ENCODE results near the gene STK38.
"Not testable (repeated sequence)": the region's sequence is repeated elsewhere in the genome, so short reads cannot be mapped to it uniquely, and the experiment has no call there.

STK38 gene

DNA sequence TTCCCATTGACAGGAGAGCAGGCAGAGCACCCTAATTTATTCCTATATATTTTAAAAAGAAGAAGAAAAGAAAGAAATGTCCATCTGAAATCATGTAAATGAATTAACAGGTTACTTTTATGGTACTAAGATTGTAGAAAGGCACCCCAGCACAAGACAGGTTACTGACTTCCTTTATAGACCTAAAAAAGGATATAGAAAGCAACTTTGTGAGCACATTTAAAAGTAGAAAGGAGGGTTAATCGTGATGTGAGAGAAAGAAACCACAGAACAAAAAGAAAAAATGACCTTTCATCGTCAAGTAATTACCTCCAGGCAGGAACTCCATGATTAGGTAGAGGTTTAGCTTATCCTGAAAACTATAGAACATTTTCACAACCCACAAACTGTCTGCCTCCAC is 29.9 kb downstream of the STK38 start:
- DNase-seq: no peak

DNA sequence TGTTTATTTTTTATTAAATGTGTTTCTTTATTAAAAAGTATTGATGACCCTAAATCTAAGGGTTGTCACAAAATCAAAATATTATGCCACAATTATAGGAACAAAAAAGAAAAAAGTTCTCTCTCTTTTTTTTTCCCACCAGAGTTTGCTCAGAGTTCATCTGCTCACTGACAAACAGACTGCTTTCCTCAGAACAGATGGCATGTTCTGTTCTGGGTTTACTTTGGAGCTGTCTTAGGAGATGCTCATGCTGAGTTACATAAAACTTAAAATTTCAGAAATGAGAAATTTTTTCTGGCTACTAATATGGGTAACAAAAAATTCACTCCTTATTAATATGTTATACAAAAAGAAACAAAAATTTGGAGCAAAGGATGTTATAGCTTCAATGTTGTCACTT is 30.3 kb downstream of the STK38 start:
- DNase-seq: no peak

GRCh38 chr6:36516559-36516958 is 30.7 kb downstream of the STK38 start:
- no peak for DNase-seq

- no peak for DNase-seq
Observed at GRCh38 chr6:36515844-36516243, 31.4 kb downstream of the STK38 start.

GRCh38 chr6:36514554-36515456 is 32.5 kb downstream of the STK38 start:
- DNase-seq: no peak

- DNase-seq: no peak
Observed at GRCh38 chr6:36510365-36510764, 36.9 kb downstream of the STK38 start.

DNA sequence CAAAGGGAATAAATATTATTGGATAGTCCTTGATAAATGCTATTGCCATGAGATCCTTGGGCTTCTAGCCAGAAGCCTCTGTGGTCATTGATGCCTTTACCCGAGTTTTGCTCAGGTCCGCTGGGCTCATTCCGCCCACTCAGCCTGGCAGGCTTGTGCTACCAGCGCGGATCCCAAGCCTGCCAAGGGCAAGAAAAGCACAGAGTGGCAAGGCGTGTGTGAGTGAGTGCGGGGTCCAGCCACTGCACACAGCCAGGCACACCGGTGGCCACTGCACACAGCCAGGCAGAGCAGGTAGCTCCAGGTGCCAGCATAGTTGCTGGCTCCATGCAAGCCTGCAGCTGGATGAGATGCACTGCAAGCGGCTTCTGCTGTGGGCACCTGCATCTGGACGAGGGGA is 38.7 kb downstream of the STK38 start:
- no peak for DNase-seq

DNA sequence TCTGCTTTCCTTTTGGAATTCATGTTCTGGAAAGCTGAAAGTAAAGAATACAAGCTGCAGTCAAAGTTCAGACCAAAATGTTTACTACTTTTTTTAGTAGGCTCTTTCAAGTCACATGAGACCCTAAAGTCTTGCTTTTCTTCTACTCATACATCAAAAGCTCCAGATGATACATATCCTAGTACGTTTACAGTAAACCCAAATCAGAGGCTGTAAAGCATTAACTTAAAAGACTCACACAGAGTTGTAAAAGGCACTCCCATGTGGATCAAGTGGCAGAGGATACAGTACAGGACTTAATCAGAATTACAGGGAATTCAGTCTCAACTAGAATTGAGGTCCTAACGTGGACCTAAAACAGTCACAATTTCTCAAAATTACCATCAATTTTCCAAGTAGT is 40.7 kb downstream of the STK38 start:
- no peak for DNase-seq

DNA sequence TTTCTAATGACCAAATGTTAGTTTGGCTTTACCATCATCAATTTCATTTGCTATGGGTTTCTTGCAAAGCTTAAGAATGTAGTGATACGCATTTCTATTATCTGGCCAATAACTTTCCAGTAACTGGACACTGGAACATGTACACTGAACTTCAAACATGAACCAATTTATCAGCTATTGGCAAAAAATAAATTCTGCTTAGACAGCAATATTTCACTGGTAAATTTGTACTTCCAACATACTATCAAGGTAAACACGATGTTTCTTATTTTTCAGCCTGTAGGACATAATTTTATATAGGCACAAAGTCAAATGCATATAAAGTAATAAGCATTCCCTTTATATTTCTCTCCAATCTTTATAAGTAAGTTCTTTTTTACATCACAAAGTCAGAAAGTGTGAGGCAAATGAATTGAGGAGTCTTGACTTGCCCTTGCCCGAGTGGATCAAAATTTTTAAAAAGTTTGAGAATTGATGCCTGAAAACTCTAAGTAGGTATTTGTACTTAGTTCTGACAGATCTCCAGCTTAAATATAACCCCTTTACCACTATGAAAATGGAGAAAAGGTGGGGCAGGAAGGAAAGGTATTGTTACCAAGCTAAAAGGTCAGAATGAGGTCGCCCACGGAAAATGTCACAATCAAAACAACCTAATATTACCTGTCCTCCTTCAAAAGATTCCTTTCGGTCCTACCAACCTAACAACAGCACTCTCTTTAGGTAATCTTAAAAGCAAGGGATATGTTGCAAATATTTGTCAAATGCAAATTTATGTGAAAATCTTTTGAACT is 41.3 kb downstream of the STK38 start:
- DNase-seq: no peak

DNA sequence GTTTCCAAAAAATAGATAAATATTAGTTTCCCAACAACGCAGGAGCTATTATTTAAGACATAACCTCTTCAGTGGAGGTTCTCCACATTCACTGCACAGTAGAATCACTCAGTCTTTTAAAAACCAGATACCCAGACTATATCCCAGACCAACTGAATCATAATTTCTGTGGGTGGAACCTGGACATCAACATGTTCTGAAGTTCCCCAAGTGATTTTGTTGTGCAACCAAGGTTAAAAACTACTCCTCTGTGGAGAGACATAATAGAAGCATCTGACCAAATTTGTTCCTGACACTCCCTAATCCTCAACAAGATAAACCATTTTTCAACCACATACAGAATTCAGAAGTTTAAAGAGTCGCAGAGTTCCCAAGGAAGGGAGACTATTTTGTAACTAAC is 42.3 kb downstream of the STK38 start:
- DNase-seq: no peak

- no peak for DNase-seq
Observed at GRCh38 chr6:36504181-36504580, 43.1 kb downstream of the STK38 start.

DNA sequence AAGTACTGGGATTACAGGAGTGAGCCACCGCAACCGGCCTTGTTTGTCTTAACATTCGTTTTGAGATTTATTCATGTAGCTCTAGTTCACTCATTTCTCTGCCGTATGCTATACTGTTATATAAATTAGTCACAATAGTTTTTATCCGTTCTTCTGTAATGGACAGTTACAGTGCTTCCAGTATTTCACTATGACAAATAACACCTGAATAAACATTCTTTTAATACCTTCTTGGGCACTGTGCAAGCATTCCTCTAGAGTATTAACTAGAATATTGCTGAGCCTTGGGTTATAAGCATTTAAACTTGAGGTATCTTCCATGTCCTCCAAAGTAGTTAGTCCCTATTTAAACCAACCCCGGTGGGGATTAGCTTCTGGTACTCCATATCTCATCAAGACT is 45.6 kb downstream of the STK38 start:
- no peak for DNase-seq

DNA sequence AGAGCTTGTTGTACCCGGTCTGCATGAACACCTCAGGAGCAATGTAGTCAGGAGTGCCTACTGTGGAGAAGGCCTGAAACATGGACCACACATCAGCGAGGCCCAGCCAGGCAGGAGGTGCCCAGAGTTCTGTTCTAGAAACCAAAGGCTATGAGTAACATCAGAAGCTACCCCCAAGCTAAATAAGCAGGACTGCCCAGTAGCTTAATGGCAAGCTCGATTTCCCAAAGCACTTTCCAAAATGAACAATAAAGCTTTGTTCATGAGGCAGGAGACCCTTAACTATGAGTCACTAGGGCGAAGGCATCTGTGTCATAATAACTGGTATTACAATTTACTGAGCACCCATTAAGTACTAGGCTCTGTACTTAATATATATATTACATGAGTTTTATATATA is 47.4 kb downstream of the STK38 start:
- no peak for DNase-seq

- DNase-seq: no peak
Observed at GRCh38 chr6:36495086-36495485, 52.2 kb downstream of the STK38 start.

DNA sequence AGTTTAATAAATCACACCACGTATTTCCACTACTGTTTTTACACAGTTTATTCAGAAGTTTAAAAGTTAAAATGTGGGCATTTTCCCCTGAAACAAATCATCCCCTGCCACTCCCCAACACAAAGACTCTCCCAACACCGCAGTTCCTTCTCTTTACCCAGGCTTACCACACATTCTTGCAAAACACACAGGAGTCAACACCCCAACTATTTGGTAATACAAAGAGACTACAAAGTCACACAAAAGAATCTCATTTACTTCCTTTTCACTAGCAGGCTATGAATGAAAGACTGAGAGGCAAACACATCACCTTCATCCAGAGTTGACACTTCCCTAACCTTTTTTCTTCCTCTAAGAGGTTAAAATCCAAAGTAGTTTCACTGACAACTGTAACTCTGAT is 53.4 kb downstream of the STK38 start:
- DNase-seq: no peak

GRCh38 chr6:36493319-36493718 is 54.0 kb downstream of the STK38 start:
- DNase-seq: no peak

GRCh38 chr6:36492621-36493020 is 54.7 kb downstream of the STK38 start:
- DNase-seq: no peak

DNA sequence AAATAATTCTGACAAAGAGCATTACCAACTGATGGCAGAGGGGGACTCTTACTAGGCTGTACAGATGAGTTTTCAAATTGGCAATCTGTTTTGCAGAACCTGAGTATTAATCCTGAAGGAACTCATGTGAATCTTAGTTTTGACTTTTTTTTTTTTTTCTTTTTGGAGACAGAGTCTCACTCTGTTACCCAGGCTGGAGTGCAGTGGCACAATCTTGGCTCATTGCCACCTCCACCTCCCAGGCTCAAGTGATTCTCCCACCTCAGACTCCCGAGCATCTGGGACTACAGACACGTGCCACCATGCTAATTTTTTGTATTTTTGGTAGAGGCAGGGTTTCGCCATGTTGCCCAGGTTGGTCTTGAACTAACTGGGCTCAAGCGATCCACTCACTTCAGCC is 55.2 kb downstream of the STK38 start:
- no peak for DNase-seq

DNA sequence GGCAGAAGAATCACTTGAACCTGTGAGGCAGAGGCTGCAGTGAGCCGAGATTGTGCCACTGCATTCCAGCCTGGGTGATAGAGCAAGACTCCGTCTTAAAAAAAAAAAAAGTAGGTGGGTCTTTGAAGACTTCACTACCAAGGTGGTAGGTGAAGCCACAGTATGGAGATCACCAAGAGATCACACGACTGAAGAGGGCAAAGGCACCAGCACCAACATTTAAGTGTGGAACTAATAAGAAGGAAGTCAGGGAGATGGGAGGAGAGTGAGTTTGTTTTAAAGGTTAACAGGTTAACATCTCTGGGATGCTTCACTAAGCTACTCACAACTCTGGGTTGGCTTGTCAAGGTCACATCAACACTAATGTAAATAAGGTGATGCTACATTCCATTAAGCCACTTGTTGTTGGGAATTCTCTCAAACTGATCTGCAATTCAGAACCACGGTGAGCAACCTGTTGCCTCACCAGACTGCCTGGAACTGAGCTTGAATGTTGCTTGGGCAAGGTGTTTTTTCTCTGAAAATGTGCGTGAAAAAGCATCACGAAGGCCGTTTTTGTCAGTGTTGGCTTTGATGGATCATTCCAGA is 55.8 kb downstream of the STK38 start:
- no peak for DNase-seq

DNA sequence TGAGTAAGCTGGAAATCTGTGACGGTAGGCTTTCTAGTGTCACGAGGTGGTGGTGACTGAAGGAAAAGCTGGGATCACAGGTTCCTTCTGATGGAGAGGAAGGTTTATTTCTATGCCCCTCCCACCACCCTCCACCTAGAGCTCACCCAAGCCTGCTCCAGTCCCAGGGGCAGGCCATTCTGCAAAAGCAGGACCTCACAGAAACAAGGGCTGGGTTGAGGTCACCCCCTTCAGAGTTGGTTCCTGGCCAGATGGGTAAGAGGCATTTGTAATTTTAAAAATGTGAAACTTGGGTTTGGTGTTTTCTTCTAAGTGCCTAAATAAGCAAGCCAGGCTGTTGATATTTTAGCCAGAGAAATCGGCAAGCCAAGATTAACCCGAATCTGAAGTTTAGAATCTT is 57.9 kb downstream of the STK38 start:
- no peak for DNase-seq

GRCh38 chr6:36488221-36488620 is 59.1 kb downstream of the STK38 start:
- DNase-seq: no peak

GRCh38 chr6:36487698-36488097 is 59.6 kb downstream of the STK38 start:
- DNase-seq: no peak

DNA sequence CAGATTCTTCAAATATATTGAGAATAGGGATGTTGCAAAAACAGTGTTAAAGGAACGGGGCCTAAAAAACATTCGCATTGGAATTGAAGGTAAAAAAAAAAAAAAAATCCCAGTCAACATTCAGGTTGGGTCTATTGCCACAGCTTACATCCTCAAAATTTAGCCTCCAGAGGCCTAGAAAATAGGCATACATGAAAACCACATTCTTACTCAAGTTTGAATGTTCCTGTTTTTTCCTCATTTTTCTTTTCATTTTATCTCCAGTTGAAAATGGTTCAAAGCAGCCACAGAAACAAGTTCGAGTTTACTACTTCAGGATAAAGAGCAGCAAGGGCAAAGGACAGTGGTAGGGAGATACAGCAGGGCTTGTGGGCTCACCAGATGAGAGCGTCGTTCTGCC is 62.5 kb downstream of the STK38 start:
- DNase-seq: no peak

- not testable (repeated sequence) for DNase-seq
Observed at GRCh38 chr6:36483326-36483725, 64.0 kb downstream of the STK38 start.

Measured in activated effector memory CD4-positive, alpha-beta T cell treated with anti-CD3 and anti-CD28 coated beads, Interleukin-2, amount 50 U/mL, for 16 hours (primary cell).